Measurements from ENCODE around the gene CAP1.
A peak's percentile ranks its signal among the peaks of the same experiment; 100 is the strongest.
"Not testable (repeated sequence)": the region's sequence is repeated elsewhere in the genome, so short reads cannot be mapped to it uniquely, and the experiment has no call there.

The CAP1 gene

DNA sequence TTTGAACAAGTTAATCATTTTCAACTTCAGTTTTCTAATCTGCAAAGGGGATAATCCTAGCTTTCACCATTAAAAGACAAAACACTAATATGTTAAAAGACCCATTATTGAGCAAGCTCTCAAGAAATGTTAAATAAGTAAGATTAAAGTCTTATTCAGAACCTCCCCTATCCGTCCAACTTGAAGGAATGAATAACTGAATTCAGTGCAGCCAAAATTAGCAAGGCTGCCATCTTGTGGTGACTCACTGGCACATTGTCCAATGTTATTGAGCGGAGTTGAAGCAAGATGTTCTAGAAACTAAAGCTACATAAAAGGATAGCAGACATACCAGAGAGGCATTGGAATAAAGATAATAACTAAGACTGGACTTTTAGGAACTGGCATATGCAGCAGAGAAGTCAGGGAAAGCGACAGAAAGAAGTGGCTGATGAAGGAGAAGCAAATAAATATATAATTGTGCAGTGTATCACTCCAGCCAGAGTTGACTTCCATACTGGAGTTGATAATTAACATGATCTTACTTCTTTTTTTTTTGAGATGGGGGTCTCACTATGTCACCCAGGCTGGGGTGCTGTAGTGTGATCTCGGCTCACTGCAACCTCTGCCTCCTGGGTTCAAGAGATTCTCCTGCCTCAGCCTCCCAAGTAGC lies 8.2 kb upstream of the CAP1 start:
- DNase-seq (ENCODE audit: low read depth), result peak; percentile 87
- TF ChIP-seq, protein P1, sequence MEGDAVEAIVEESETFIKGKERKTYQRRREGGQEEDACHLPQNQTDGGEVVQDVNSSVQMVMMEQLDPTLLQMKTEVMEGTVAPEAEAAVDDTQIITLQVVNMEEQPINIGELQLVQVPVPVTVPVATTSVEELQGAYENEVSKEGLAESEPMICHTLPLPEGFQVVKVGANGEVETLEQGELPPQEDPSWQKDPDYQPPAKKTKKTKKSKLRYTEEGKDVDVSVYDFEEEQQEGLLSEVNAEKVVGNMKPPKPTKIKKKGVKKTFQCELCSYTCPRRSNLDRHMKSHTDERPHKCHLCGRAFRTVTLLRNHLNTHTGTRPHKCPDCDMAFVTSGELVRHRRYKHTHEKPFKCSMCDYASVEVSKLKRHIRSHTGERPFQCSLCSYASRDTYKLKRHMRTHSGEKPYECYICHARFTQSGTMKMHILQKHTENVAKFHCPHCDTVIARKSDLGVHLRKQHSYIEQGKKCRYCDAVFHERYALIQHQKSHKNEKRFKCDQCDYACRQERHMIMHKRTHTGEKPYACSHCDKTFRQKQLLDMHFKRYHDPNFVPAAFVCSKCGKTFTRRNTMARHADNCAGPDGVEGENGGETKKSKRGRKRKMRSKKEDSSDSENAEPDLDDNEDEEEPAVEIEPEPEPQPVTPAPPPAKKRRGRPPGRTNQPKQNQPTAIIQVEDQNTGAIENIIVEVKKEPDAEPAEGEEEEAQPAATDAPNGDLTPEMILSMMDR (conservative IDR thresholded peaks at IDR 0.05; ENCODE audit: low read depth, low read length), result peak; percentile 75
- no peak overlapping the region for H3K4me3 ChIP-seq (ENCODE audit: low read depth, low read length)

DNA sequence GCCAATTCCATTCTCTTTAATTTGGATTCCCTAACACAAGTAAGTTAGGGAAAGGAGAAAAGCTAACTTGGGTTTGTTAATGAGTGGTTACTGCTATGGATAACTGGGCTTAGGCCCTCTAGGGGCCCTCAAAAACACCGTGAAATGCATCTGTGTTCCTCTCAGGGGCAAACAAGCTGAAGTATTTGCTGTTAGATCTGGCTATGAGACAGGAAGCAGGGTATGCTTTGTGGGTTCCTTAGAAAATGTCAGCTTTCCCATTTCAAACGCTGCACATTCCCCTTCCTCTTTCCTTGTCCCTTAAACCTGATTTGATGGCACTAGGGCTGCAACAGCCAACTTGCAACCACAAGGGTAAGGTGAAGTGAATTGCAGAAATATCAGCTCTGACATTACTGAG lies 5.7 kb upstream of the CAP1 start:
- H3K4me3 ChIP-seq (ENCODE audit: low read depth, low read length), result no peak overlapping the region
- no peak for DNase-seq (ENCODE audit: low read depth)
- TF ChIP-seq, protein P1 (conservative IDR thresholded peaks at IDR 0.05; ENCODE audit: low read depth, low read length), result no peak

DNA sequence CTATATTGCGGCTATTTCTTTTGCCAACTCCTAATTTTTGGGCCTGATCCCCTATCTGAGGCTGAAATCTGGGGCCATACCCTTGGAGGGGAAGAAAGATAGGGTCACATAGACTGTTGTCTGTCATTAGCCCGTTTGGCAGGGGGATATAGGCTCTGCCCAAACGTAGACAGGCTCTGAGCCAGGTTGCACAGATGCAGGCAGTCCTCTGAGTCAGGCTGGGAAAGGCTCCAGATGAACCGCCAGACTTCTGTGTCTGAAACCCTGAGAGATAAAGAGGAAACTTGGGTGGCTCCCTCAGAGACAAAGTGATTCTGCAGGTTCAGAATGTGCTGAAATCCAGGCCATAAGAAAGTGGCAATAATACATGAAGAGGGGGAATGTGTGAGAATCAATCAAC lies 4.0 kb upstream of the CAP1 start:
- no peak overlapping the region for H3K4me3 ChIP-seq (ENCODE audit: low read depth, low read length)
- TF ChIP-seq, protein P1 (conservative IDR thresholded peaks at IDR 0.05; ENCODE audit: low read depth, low read length), result no peak
- DNase-seq (ENCODE audit: low read depth), result peak; percentile 84

DNA sequence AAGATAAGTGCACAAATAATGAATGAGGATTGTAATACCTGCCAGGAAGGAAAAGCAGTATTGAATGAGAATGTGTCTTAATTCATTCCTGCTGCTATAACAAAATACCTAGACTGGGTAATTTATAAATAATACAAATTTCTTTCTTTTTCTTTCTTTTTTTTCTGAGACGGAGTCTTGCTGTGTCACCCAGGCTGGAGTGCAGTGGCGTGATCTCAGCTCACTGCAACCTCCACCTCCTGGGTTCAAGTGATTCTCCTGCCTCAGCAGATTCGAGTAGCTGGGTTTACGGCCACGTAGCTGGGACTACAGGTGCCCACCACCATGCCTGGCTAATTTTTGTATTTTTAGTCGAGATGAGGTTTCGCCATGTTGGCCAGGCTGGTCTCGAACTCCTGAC lies 3.3 kb upstream of the CAP1 start:
- DNase-seq (ENCODE audit: low read depth); H3K4me3 ChIP-seq (ENCODE audit: low read depth, low read length): not testable (repeated sequence)

DNA sequence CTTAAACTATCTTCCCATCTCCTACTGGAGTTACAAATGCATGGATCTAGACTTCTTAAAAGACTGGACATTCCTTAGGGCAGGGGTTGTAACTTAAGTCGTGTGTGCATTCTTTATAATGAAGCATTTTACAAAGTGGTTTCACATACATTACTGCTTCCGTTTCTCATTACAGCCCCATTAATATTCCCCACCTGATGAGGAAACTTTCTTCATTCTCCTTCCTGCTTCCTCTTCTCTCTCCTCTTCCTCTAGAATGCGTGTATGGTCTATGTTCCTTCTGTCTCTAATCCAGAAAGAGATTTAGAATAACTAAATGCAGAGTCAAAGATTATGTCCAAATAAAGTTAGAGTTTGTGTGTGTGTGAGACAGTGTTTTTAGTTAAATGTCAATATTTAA lies 1.8 kb upstream of the CAP1 start:
- no peak for DNase-seq (ENCODE audit: low read depth)
- H3K4me3 ChIP-seq (ENCODE audit: low read depth, low read length), result no peak overlapping the region
- TF ChIP-seq, protein P1 (conservative IDR thresholded peaks at IDR 0.05; ENCODE audit: low read depth, low read length), result no peak

DNA sequence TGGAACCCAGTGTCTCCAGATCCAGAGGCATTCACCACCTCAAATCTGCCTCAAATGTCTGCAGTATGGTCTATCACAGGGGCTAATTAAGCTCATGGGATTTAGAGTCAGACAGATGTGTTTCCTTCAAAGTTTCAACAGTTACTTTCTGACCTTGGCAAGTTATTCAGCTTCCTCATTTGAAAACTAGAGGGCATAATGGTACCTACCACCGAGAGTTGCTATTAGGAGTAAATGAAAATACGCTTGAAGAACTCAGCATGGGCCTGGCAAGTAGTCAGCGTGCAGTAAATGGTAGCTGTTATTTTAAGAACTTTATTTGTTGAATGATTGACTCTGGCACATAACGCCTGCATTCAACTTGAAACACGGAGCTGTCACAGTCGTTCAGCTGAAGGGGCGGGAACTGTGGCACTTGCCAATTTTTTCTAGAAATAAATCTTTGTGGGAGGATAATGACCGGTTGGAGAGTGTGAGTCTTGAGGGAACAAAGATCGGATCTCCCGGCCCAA lies 1.2 kb upstream of the CAP1 start:
- H3K4me3 ChIP-seq (ENCODE audit: low read depth, low read length), result peak overlapping the region; percentile 84
- TF ChIP-seq, protein P1 (conservative IDR thresholded peaks at IDR 0.05; ENCODE audit: low read depth, low read length), result peak; percentile 20
- peak; percentile 68 for DNase-seq (ENCODE audit: low read depth)

DNA sequence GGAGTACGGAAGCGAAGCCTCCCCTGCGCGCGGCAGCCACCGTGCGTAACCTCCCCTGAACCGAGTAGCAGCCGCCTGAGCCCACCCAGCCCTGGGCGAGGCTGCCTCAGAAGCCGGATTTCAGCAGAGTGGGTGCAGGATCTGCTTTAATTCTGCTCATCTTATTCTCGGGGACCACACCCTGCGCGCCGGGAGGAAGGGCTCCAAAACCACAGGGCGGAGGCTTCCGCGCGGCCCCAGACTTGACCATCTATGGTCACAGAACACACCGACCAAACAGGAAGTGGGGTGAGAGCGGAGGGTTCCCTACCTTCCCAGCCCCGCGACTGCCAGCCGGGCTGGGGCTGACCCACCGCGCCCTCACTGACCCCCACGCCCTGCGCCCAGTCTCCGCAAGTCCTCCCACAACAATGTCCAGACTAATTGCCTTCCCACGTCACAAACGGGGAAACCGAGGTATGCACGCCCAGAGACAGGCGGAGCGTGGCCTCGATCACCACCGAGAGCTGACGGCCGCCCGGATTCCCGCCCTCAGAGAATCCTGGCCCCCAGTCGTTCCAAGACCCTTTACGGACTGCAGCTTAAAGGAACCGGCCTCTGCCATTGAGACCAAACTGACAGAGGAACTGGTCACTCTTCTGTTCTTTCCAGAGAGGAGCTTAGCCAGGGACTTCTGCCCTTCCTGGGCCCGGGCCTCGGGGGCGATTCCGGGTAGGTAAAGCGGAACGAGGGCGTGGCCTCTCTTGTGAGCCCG lies 595 bp upstream of the CAP1 start:
- TF ChIP-seq, protein P1 (conservative IDR thresholded peaks at IDR 0.05; ENCODE audit: low read depth, low read length), result no peak
- peak overlapping the region; percentile 84 for H3K4me3 ChIP-seq (ENCODE audit: low read depth, low read length)
- DNase-seq (ENCODE audit: low read depth), result peak; percentile 90

All from choroid plexus epithelial cell (primary cell).